HG03342 (cell line): ENCODE results near the gene OGA.
A peak's percentile ranks its signal among the peaks of the same experiment; 100 is the strongest.

Experiments
- ATAC-seq: cut with Tn5 transposase; IDR thresholded peaks from one replicate; pipeline ENCODE4 v1.9.1; 2021; ENCODE audit warnings: mild to moderate bottlenecking, moderate library complexity; ENCODE audit not compliant: unreplicated experiment

The OGA gene

GRCh38 chr10:101837748-101838147 lies 19.5 kb upstream of the OGA start:
- no peak for ATAC-seq

- ATAC-seq: no peak
Measured at GRCh38 chr10:101835362-101835761, 17.1 kb upstream of the OGA start.

GRCh38 chr10:101834341-101834740 lies 16.1 kb upstream of the OGA start:
- no peak for ATAC-seq

- ATAC-seq: no peak
Measured at GRCh38 chr10:101833466-101833865, 15.2 kb upstream of the OGA start.

- ATAC-seq: no peak
Measured at GRCh38 chr10:101832325-101832771, 14.1 kb upstream of the OGA start.

GRCh38 chr10:101831169-101831811 lies 13.0 kb upstream of the OGA start:
- no peak for ATAC-seq

GRCh38 chr10:101830322-101831168 lies 12.3 kb upstream of the OGA start:
- ATAC-seq: peak; percentile 49

- ATAC-seq: peak; percentile 26
Measured at GRCh38 chr10:101829561-101830315, 11.5 kb upstream of the OGA start.

- ATAC-seq: no peak
Measured at GRCh38 chr10:101828766-101829551, 10.7 kb upstream of the OGA start.

- ATAC-seq: no peak
Measured at GRCh38 chr10:101827919-101828600, 9.8 kb upstream of the OGA start.

- no peak for ATAC-seq
Measured at GRCh38 chr10:101826852-101827434, 8.7 kb upstream of the OGA start.

GRCh38 chr10:101824736-101825135 lies 6.5 kb upstream of the OGA start:
- ATAC-seq: no peak

GRCh38 chr10:101818872-101819633 lies 809 bp upstream of the OGA start:
- peak; percentile 13 for ATAC-seq

- ATAC-seq: peak; percentile 16
Measured at GRCh38 chr10:101817337-101818118, 716 bp downstream of the OGA start.

- ATAC-seq: no peak
Measured at GRCh38 chr10:101816913-101817336, 1.3 kb downstream of the OGA start.

GRCh38 chr10:101816376-101816775 lies 1.9 kb downstream of the OGA start:
- ATAC-seq: no peak

GRCh38 chr10:101814466-101815071 lies 3.7 kb downstream of the OGA start:
- no peak for ATAC-seq

- ATAC-seq: no peak
Measured at GRCh38 chr10:101812606-101813005, 5.6 kb downstream of the OGA start.
